Endometrium (tissue), 2 donors: Measurements from ENCODE around the gene WWTR1.

Experiments used
- FAIRE-seq: peaks from 2 replicates; lab custom pipeline; 2012; peaks lifted over from hg19 to GRCh38; lab: Jason Lieb, UNC
- donor health status: control.
- donor health status: control.

The WWTR1 gene

DNA sequence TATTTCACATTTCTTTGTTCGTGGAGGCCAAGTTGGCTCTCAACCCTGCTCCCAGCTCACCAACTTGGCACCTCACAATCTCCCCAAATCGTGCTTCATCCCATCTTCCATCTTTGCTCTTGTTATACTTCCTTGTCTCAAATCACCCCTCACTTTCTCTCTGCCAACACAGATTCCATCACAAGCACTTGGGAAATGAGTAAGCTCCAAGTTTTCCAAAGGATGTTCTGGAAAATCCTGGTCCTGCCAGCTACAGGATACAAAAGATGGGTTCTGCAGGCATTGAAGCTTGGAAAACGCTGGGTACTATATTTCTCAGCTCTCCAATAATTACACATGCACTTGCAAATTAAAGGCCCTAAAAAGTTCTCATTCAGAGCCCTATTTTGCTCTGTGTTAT lies 187.4 kb downstream of the WWTR1 start:
- no peak for FAIRE-seq

DNA sequence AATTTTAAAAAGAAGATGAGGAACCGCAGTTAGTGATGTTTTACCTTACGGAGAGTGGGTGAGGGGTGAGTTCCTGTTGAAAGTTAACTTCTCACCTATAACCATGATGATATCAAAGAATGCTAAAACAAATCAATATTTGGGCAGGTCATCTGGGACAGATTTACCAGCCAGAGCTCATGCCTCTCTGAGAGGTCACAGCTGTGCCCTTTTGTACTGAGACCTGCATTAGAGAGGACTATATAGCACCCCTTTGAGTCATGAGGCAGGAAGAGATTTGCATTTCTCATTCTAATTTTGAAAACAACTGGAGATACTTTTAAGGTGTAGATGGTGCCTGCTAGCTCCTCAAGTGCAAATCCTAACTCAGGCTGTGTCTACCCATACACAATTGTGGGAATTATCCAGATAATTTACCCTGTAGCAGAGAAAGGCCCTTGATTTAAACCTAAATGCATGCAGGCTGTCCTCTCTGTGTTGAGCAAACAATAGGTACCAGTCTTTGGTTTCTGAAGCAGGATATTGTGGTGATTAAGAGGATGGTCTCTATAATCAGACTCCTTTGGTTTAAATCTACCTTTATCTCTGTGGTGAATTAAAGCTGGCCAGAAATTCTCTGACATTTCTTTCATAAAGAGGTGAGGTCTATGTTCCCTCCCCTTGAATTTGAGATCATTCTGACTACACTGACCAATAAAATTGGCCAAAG lies 189.2 kb downstream of the WWTR1 start:
- no peak for FAIRE-seq
